GM12878 (cell line): ENCODE results near the gene COL13A1. TPM values are rescaled to one million over a fixed set of nuclear protein-coding genes. Genes with fewer than 3 reads are reported as not detected.

Experiments used
- ATAC-seq: fragments of 200-7000 bp; cut with Tn5 transposase; 3 replicates; pipeline ENCODE4 v1.9.1; 2020; ENCODE audit warnings: mild to moderate bottlenecking, moderate library complexity
- BruUV-seq: library from RNA; stranded (reverse); fragments of 400-500 nt; replicated peaks from 2 replicates; lab custom pipeline; 2021; lab: Mats Ljungman, UMichigan
- CTCF ChIA-PET: fragments of 300-600 bp; sonication (Branson Sonifier 250); formaldehyde crosslinking; extraction: SDS; loops from one replicate; lab custom pipeline; 2021; ENCODE audit warnings: inconsistent platforms; lab: Yijun Ruan, JAX
- POLR2A ChIA-PET: fragments of 350-600 bp; formaldehyde crosslinking; extraction: SDS; loops from one replicate; lab custom pipeline; 2021; ENCODE audit warnings: inconsistent platforms; lab: Charles Lee
- RAD21 ChIA-PET: fragments of 300-600 bp; sonication (Branson Sonifier 250); formaldehyde crosslinking; loops from one replicate; lab custom pipeline; 2023; ENCODE audit warnings: antibody characterized with exemption; ENCODE audit not compliant: unreplicated experiment; lab: Charles Lee
- SMC1A ChIA-PET: fragments of 300-600 bp; sonication (Branson Sonifier 250); formaldehyde crosslinking; loops from one replicate; lab custom pipeline; 2023; ENCODE audit not compliant: unreplicated experiment, uncharacterized antibody; lab: Charles Lee
- DNase-seq: peaks from one replicate; pipeline ENCODE4 v3.0.0-alpha.2; 2011; ENCODE audit warnings: low read depth, low spot score
- FAIRE-seq: peaks from 3 replicates; lab custom pipeline; 2011; peaks lifted over from hg19 to GRCh38; lab: Jason Lieb, UNC
- H2AFZ ChIP-seq: 2 replicates; pipeline ENCODE4 v1.6.0; 2011; ENCODE audit warnings: low read depth, low read length, control low read depth; ENCODE audit not compliant: control insufficient read depth
- H3K27ac ChIP-seq: 2 replicates; pipeline ENCODE4 v1.5.1; 2011; ENCODE audit warnings: control low read depth; ENCODE audit not compliant: control insufficient read depth, insufficient read depth
- H3K27me3 ChIP-seq, 2 experiments: replicated peaks in 1 of 2; 2 replicates each; pipeline versions ENCODE4 v1.6.0 to v1.6.1; 2011; ENCODE audit warnings: low read length in 1 of 2; ENCODE audit not compliant: control insufficient read depth in 2 of 2, insufficient read depth in 2 of 2
- H3K36me3 ChIP-seq, 2 experiments: 2 replicates each; pipeline ENCODE4 v1.5.1; 2011; ENCODE audit warnings: low read length in 1 of 2; ENCODE audit not compliant: control insufficient read depth in 2 of 2, insufficient read depth in 2 of 2
- H3K4me1 ChIP-seq: 2 replicates; pipeline ENCODE4 v1.6.1; 2011; ENCODE audit warnings: mild to moderate bottlenecking, low read length, moderate library complexity, mixed read lengths; ENCODE audit not compliant: control insufficient read depth, insufficient read depth
- H3K4me2 ChIP-seq: 2 replicates; pipeline ENCODE4 v1.6.0; 2011; ENCODE audit warnings: control low read depth; ENCODE audit not compliant: control insufficient read depth, insufficient read depth
- H3K4me3 ChIP-seq: fragments of 200-600 bp; sonication (generic); 2 replicates; pipeline ENCODE4 v1.5.1; 2016
- H3K79me2 ChIP-seq: 2 replicates; pipeline ENCODE4 v1.6.0; 2011; ENCODE audit warnings: low read length; ENCODE audit not compliant: control insufficient read depth, insufficient read depth
- H3K9ac ChIP-seq: 2 replicates; pipeline ENCODE4 v1.8.0; 2011; ENCODE audit warnings: low read length, control low read depth, mixed read lengths; ENCODE audit not compliant: control insufficient read depth, insufficient read depth
- H3K9me3 ChIP-seq: replicated peaks from 3 replicates; pipeline ENCODE4 v1.5.1; 2011; ENCODE audit warnings: mild to moderate bottlenecking, low read length; ENCODE audit not compliant: control insufficient read depth, insufficient read depth
- H4K20me1 ChIP-seq: 2 replicates; pipeline ENCODE4 v1.6.0; 2011; ENCODE audit not compliant: control insufficient read depth, insufficient read depth
- ATF7 ChIP-seq: fragments of 450-650 bp; IDR thresholded peaks from 2 replicates; pipeline ENCODE4 v1.6.1; 2016; ENCODE audit warnings: low read depth, mild to moderate bottlenecking
- CBX3 ChIP-seq: fragments of 200-600 bp; sonication (generic); IDR thresholded peaks from 2 replicates; pipeline ENCODE4 v1.6.1; 2016; ENCODE audit warnings: low read depth, borderline replicate concordance
- ESRRA ChIP-seq: IDR thresholded peaks from 2 replicates; pipeline ENCODE4 v1.6.1; 2012; ENCODE audit warnings: mild to moderate bottlenecking, low read length, improper control_type of control experiment
- FOXK2 ChIP-seq: fragments of 450-650 bp; IDR thresholded peaks from 2 replicates; pipeline ENCODE4 v1.6.1; 2017; ENCODE audit warnings: mild to moderate bottlenecking, moderate library complexity
- IRF4 ChIP-seq: IDR thresholded peaks from 2 replicates; pipeline ENCODE4 v1.6.1; 2011; ENCODE audit warnings: low read depth, low read length
- KDM1A ChIP-seq: fragments of 200-600 bp; sonication (generic); IDR thresholded peaks from 2 replicates; pipeline ENCODE4 v1.6.1; 2016; ENCODE audit warnings: borderline replicate concordance
- MYB ChIP-seq: fragments of 150-350 bp; IDR thresholded peaks from 2 replicates; pipeline ENCODE4 v1.6.1; 2014; ENCODE audit warnings: mild to moderate bottlenecking, low read depth, low read length, borderline replicate concordance
- NBN ChIP-seq: fragments of 450-650 bp; IDR thresholded peaks from 2 replicates; pipeline ENCODE4 v1.6.1; 2016
- NR2F1 ChIP-seq: fragments of 450-650 bp; conservative IDR thresholded peaks from 2 replicates; pipeline ENCODE4 v1.6.1; 2017; ENCODE audit warnings: mild to moderate bottlenecking
- PML ChIP-seq: IDR thresholded peaks from 2 replicates; pipeline ENCODE4 v1.6.1; 2012; ENCODE audit warnings: low read length, inconsistent platforms
- RELA ChIP-seq: fragments of 450-650 bp; IDR thresholded peaks from 2 replicates; pipeline ENCODE4 v1.8.0; 2014; ENCODE audit warnings: borderline replicate concordance; ENCODE audit not compliant: partially characterized antibody
- RELB ChIP-seq: fragments of 450-650 bp; IDR thresholded peaks from 2 replicates; pipeline ENCODE4 v1.6.1; 2017; ENCODE audit warnings: low read depth, mild to moderate bottlenecking, moderate library complexity
- SP1 ChIP-seq: IDR thresholded peaks from one replicate; pipeline ENCODE4 v1.6.1; 2011; ENCODE audit warnings: low read depth, low read length
- SRF ChIP-seq, 2 experiments: IDR thresholded peaks; 2 replicates each; pipeline ENCODE4 v1.6.1; 2011; ENCODE audit warnings: low read depth in 2 of 2, low read length in 2 of 2, mild to moderate bottlenecking in 1 of 2, moderate library complexity in 1 of 2
- SUZ12 ChIP-seq: fragments of 200-600 bp; sonication (generic); IDR thresholded peaks from one replicate; pipeline ENCODE4 v1.6.1; 2018; ENCODE audit warnings: antibody characterized with exemption, mild to moderate bottlenecking; ENCODE audit not compliant: unreplicated experiment
- WRNIP1 ChIP-seq: IDR thresholded peaks from 2 replicates; pipeline ENCODE4 v1.6.1; 2011; ENCODE audit warnings: low read depth, low read length, improper control_type of control experiment, borderline replicate concordance
- WGBS: methylation state at CpG from one replicate; pipeline ENCODE4 v1.1.6; 2016; ENCODE audit warnings: low lambda C conversion rate; ENCODE audit not compliant: insufficient replicate concordance, insufficient coverage; ENCODE audit errors: missing lambda C conversion rate; 5-methylcytosine and 5-hydroxymethylcytosine counted together
- in situ Hi-C: fragments of 300-500 bp; cut with MboI; formaldehyde crosslinking; loops from 9 replicates; pipeline ENCODE4 v1.14.3; 2018; ENCODE audit warnings: mixed read lengths
- intact Hi-C: fragments of 100-400 bp; cut with micrococcal nuclease; formaldehyde crosslinking; loops from one replicate; pipeline ENCODE4 v1.14.2; 2022; ENCODE audit not compliant: unreplicated experiment
- polyA plus RNA-seq, 11 experiments: library from polyadenylated mRNA; depleted of rRNA in 4 of 11; unstranded in 6 of 11; stranded (reverse) in 5 of 11; fragments of >200 nt; fragmentation: Nextera tagmentation in 4 of 11; fragmentation: Illumina TruSeq in 1 of 11; extraction: Ambion mirVana in 4 of 11; extraction: Trizol in 1 of 11; gene quantifications; 1 replicate in 1 of 11; 2 replicates in 10 of 11; pipeline versions ENCODE4 v1.2.1 to v1.2.3, GENCODE V29; 2011 to 2016; ENCODE audit warnings: inconsistent platforms in 2 of 11, missing spikeins in 2 of 11, low read depth in 1 of 11
- total RNA-seq, 4 experiments: library from RNA; depleted of rRNA in 3 of 4; stranded (reverse); fragments of >200 nt in 3 of 4; fragmentation: Illumina TruSeq in 1 of 4; extraction: Trizol in 1 of 4; gene quantifications; 2 replicates each; pipeline versions ENCODE4 v1.2.1 to v1.2.3, GENCODE V29; 2013 to 2021
- TF ChIP-seq, protein P1 (sequence below): fragments of 450-650 bp; IDR thresholded peaks from 2 replicates; pipeline ENCODE4 v1.6.1; 2016; ENCODE audit warnings: mild to moderate bottlenecking, moderate library complexity, borderline replicate concordance

The COL13A1 gene
- total and polyA plus RNA-seq, 10 of the 15 experiments (the other 5 are each of a cell fraction or from before 2014, with no cell fraction given), result 0.03 to 0.15 (median 0.05) TPM; not detected in 7

DNA sequence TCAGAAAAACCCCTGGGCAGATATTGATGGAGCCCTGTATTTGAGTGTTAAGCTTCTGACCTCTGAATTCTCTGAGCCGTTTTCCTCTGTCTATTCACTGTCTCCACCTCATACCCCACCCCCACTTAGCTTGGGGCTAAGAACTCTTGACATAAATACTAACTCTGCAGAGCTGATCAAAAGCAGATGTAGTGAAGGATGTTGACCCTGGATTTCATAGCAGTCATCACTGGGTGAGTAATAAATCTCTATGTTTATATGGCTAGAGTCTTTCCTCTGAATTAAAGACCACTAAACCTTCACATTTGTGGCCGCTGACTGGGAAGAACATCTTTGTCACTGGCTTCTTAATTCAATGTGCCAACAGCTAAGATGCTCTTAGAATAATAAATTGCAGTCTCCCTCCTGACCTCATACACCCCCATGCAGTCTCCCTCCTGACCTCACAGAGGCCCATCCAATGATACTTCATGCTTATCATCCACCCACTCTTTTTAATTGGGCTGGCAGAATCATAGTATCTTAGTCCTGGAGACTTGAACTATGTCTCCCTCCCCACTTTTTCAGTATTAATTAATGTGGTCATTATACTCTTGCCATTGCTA lies 172.9 kb downstream of the COL13A1 start:
- RAD21 ChIA-PET, result no interaction called here
- SMC1A ChIA-PET, result interaction anchor here (1.1 kb wide), 1 partner anchor 55 kb away, joined by 3 read pairs; no protein-coding TSS in a partner anchor
- Histone ChIP-seq H2AFZ (no peak overlapping the region), H3K27me3 (peaks cover 3% of the 10 kb centered on the region in 2 experiments; a peak in 2 of 4 replicates), H3K79me2 (no peaks in the 10 kb centered on the region), H3K27ac (no peak overlapping the region), H3K9ac (no peak overlapping the region), H3K4me3 (no peak overlapping the region), H4K20me1 (no peaks in the 10 kb centered on the region), H3K9me3 (no peaks in the 10 kb centered on the region; the same call in 2 of the 3 replicates), H3K36me3 (no peaks in the 10 kb centered on the region), H3K4me2 (no peak overlapping the region), H3K4me1 (no peaks in the 10 kb centered on the region)
- WGBS, result 0% methylated on average over 2 of the region's 2 CpGs
- no peak for ATAC-seq
- in situ Hi-C loops, result no loop called here
- no TSS peak for BruUV-seq
- TF ChIP-seq MYB, result no peak
- TF ChIP-seq ESRRA, result no peak
- TF ChIP-seq PML, result no peak
- TF ChIP-seq FOXK2, result no peak
- no peak for TF ChIP-seq NBN
- no peak for TF ChIP-seq RELB
- no peak for TF ChIP-seq KDM1A
- TF ChIP-seq SUZ12, result no peak
- TF ChIP-seq, protein P1, sequence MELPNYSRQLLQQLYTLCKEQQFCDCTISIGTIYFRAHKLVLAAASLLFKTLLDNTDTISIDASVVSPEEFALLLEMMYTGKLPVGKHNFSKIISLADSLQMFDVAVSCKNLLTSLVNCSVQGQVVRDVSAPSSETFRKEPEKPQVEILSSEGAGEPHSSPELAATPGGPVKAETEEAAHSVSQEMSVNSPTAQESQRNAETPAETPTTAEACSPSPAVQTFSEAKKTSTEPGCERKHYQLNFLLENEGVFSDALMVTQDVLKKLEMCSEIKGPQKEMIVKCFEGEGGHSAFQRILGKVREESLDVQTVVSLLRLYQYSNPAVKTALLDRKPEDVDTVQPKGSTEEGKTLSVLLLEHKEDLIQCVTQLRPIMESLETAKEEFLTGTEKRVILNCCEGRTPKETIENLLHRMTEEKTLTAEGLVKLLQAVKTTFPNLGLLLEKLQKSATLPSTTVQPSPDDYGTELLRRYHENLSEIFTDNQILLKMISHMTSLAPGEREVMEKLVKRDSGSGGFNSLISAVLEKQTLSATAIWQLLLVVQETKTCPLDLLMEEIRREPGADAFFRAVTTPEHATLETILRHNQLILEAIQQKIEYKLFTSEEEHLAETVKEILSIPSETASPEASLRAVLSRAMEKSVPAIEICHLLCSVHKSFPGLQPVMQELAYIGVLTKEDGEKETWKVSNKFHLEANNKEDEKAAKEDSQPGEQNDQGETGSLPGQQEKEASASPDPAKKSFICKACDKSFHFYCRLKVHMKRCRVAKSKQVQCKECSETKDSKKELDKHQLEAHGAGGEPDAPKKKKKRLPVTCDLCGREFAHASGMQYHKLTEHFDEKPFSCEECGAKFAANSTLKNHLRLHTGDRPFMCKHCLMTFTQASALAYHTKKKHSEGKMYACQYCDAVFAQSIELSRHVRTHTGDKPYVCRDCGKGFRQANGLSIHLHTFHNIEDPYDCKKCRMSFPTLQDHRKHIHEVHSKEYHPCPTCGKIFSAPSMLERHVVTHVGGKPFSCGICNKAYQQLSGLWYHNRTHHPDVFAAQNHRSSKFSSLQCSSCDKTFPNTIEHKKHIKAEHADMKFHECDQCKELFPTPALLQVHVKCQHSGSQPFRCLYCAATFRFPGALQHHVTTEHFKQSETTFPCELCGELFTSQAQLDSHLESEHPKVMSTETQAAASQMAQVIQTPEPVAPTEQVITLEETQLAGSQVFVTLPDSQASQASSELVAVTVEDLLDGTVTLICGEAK, result no peak
- no peak for TF ChIP-seq CBX3
- TF ChIP-seq WRNIP1, result no peak
- no peak for TF ChIP-seq RELA
- no peak for TF ChIP-seq ATF7
- no peak for TF ChIP-seq IRF4
- no peak for TF ChIP-seq SRF (IDR thresholded peaks at IDR 0.05; ENCODE audit: low read depth in 2 of 2, low read length in 2 of 2)
- no peak for TF ChIP-seq SP1
- no peak for TF ChIP-seq NR2F1
- FAIRE-seq, result no peak
- DNase-seq, result no peak
- POLR2A ChIA-PET, result interaction anchor here (1.0 kb wide), 1 partner anchor 16 kb away, joined by 3 read pairs; no protein-coding TSS in a partner anchor
- intact Hi-C loops, result no loop called here
- CTCF ChIA-PET, result interaction anchor here (1.1 kb wide), 1 partner anchor 16 kb away, joined by 4 read pairs; no protein-coding TSS in a partner anchor
